H1 (cell line): Measurements from ENCODE around the gene NFASC. TPM values are rescaled to one million over a fixed set of nuclear protein-coding genes. Genes with fewer than 3 reads are reported as not detected.

Experiments used
- CTCF ChIA-PET: fragments of 300-600 bp; sonication (Branson Sonifier 250); formaldehyde crosslinking; loops from one replicate; lab custom pipeline; 2021; ENCODE audit not compliant: partially characterized antibody; lab: Charles Lee
- POLR2A ChIA-PET: fragments of 300-600 bp; sonication (Branson Sonifier 250); formaldehyde crosslinking; loops from one replicate; lab custom pipeline; 2021; ENCODE audit warnings: inconsistent platforms; ENCODE audit not compliant: partially characterized antibody; lab: Charles Lee
- DNase-seq, 2 experiments: peaks; one replicate each; pipeline versions ENCODE4 v3.0.0 to v3.0.0-alpha.2; 2010 to 2022; ENCODE audit warnings: low spot score in 2 of 2, low read depth in 1 of 2, mixed read lengths in 1 of 2
- FAIRE-seq: peaks from 2 replicates; lab custom pipeline; 2011; peaks lifted over from hg19 to GRCh38; lab: Jason Lieb, UNC
- H2AFZ ChIP-seq: 2 replicates; pipeline ENCODE4 v1.8.1; 2012; ENCODE audit warnings: low read length, inconsistent platforms
- H2AK5ac ChIP-seq: 2 replicates; pipeline ENCODE4 v1.6.1; 2013; ENCODE audit warnings: low read depth, low read length
- H2BK120ac ChIP-seq: replicated peaks from 2 replicates; pipeline ENCODE3; 2013; ENCODE audit warnings: low read depth, low read length, inconsistent platforms
- H2BK12ac ChIP-seq: 2 replicates; pipeline ENCODE4 v1.6.1; 2013; ENCODE audit warnings: low read depth, low read length
- H2BK15ac ChIP-seq: 2 replicates; pipeline ENCODE4 v1.6.1; 2013; ENCODE audit warnings: low read length
- H2BK20ac ChIP-seq: 2 replicates; pipeline ENCODE4 v1.6.1; 2013; ENCODE audit warnings: low read length
- H2BK5ac ChIP-seq: 2 replicates; pipeline ENCODE4 v1.6.1; 2013; ENCODE audit warnings: low read depth, low read length
- H3K14ac ChIP-seq: 2 replicates; pipeline ENCODE4 v1.6.1; 2013; ENCODE audit warnings: inconsistent platforms; ENCODE audit not compliant: insufficient read length
- H3K18ac ChIP-seq: 2 replicates; pipeline ENCODE4 v1.6.1; 2013; ENCODE audit warnings: low read length; ENCODE audit errors: extremely low read depth
- H3K23ac ChIP-seq: 2 replicates; pipeline ENCODE4 v1.6.1; 2013; ENCODE audit warnings: inconsistent platforms; ENCODE audit not compliant: insufficient read length
- H3K23me2 ChIP-seq: 2 replicates; pipeline ENCODE4 v1.6.1; 2013; ENCODE audit warnings: low read depth, low read length
- H3K27ac ChIP-seq: 2 replicates; pipeline ENCODE4 v1.6.1; 2011; ENCODE audit warnings: low read depth, low read length, inconsistent platforms
- H3K27me3 ChIP-seq, 4 experiments: replicated peaks in 1 of 4; 1 replicate in 1 of 4; 2 replicates in 3 of 4; pipeline versions ENCODE4 v1.6.1 to v1.8.1; 2011 to 2013; ENCODE audit warnings: low read length in 3 of 4, mild to moderate bottlenecking in 3 of 4, inconsistent platforms in 2 of 4, mixed read lengths in 2 of 4, moderate library complexity in 1 of 4; ENCODE audit not compliant: control insufficient read depth in 3 of 4, insufficient read depth in 3 of 4; ENCODE audit errors: extremely low read depth in 1 of 4
- H3K36me3 ChIP-seq, 4 experiments: 2 replicates each; pipeline versions ENCODE4 v1.6.1 to v1.8.1; 2011 to 2013; ENCODE audit warnings: mild to moderate bottlenecking in 4 of 4, low read length in 3 of 4, moderate library complexity in 2 of 4, control low read depth in 1 of 4, inconsistent platforms in 1 of 4; ENCODE audit not compliant: insufficient read depth in 4 of 4, control insufficient read depth in 2 of 4
- H3K4ac ChIP-seq: replicated peaks from 2 replicates; pipeline ENCODE3; 2013; ENCODE audit warnings: low read length, low read depth, mixed read lengths, inconsistent platforms; ENCODE audit not compliant: insufficient read length
- H3K4me1 ChIP-seq, 4 experiments: replicated peaks in 1 of 4; 1 replicate in 1 of 4; 2 replicates in 3 of 4; pipeline versions ENCODE4 v1.6.1 to v1.8.1; 2011 to 2013; ENCODE audit warnings: low read length in 3 of 4, inconsistent platforms in 2 of 4, mixed read lengths in 1 of 4; ENCODE audit not compliant: insufficient read depth in 4 of 4, control insufficient read depth in 3 of 4
- H3K4me2 ChIP-seq, 2 experiments: 2 replicates each; pipeline versions ENCODE4 v1.6.1 to v1.8.1; 2011 to 2013; ENCODE audit warnings: low read depth in 2 of 2, low read length in 2 of 2, control low read depth in 1 of 2, inconsistent platforms in 1 of 2, mild to moderate bottlenecking in 1 of 2; ENCODE audit not compliant: insufficient read depth in 1 of 2
- H3K4me3 ChIP-seq, 4 experiments: fragments of 200-600, 300-600 bp in 1 of 4; sonication (generic), shearing (Covaris generic), sonication (Bioruptor Twin) in 1 of 4; 2 replicates each; pipeline versions ENCODE4 v1.5.1 to v1.8.1; 2011 to 2016; ENCODE audit warnings: low read length in 4 of 4, low read depth in 3 of 4, control low read depth in 2 of 4, inconsistent platforms in 2 of 4, mild to moderate bottlenecking in 2 of 4, mixed read lengths in 1 of 4, moderate library complexity in 1 of 4; ENCODE audit not compliant: insufficient read depth in 2 of 4; ENCODE audit errors: extremely low read depth in 1 of 4
- H3K56ac ChIP-seq: replicated peaks from 2 replicates; pipeline ENCODE3; 2013; ENCODE audit warnings: low read depth, mild to moderate bottlenecking, mixed read lengths, low read length, inconsistent platforms; ENCODE audit not compliant: insufficient read length
- H3K79me1 ChIP-seq: 2 replicates; pipeline ENCODE4 v1.6.1; 2013; ENCODE audit warnings: low read depth, low read length, control low read depth
- H3K79me2 ChIP-seq, 2 experiments: 2 replicates each; pipeline versions ENCODE4 v1.6.1 to v1.8.1; 2012 to 2013; ENCODE audit warnings: low read length in 2 of 2, mild to moderate bottlenecking in 2 of 2, inconsistent platforms in 1 of 2; ENCODE audit not compliant: insufficient read depth in 2 of 2, control insufficient read depth in 1 of 2
- H3K9ac ChIP-seq, 4 experiments: replicated peaks in 1 of 4; 1 replicate in 1 of 4; 2 replicates in 3 of 4; pipeline versions ENCODE4 v1.6.1 to v1.8.1; 2011 to 2013; ENCODE audit warnings: low read depth in 3 of 4, low read length in 3 of 4, control low read depth in 2 of 4, mild to moderate bottlenecking in 2 of 4, moderate library complexity in 2 of 4, inconsistent platforms in 1 of 4; ENCODE audit errors: extremely low read depth in 1 of 4
- H3K9me3 ChIP-seq, 2 experiments: 2 replicates each; pipeline versions ENCODE4 v1.6.1 to v1.8.1; 2012 to 2013; ENCODE audit warnings: mild to moderate bottlenecking in 2 of 2, moderate library complexity in 2 of 2, control low read depth in 1 of 2, inconsistent platforms in 1 of 2, low read depth in 1 of 2, low read length in 1 of 2, mixed read lengths in 1 of 2; ENCODE audit not compliant: insufficient read depth in 2 of 2
- H4K20me1 ChIP-seq, 2 experiments: replicated peaks in 1 of 2; 2 replicates each; pipeline versions ENCODE3 to v1.8.1; 2011 to 2013; ENCODE audit warnings: inconsistent platforms in 2 of 2, low read length in 2 of 2, mild to moderate bottlenecking in 1 of 2; ENCODE audit not compliant: insufficient read depth in 2 of 2, control insufficient read depth in 1 of 2
- H4K5ac ChIP-seq: 2 replicates; pipeline ENCODE4 v1.6.1; 2013; ENCODE audit warnings: low read length, low read depth, mixed read lengths, inconsistent platforms; ENCODE audit not compliant: insufficient read length
- H4K8ac ChIP-seq: 2 replicates; pipeline ENCODE4 v1.8.0; 2013; ENCODE audit warnings: mild to moderate bottlenecking, moderate library complexity, low read length, inconsistent platforms; ENCODE audit not compliant: insufficient read depth; ENCODE audit errors: extremely low read depth
- H4K91ac ChIP-seq: replicated peaks from 2 replicates; pipeline ENCODE3; 2013; ENCODE audit warnings: low read length, mixed read lengths, inconsistent platforms; ENCODE audit not compliant: insufficient read length
- EGR1 ChIP-seq: IDR thresholded peaks from 2 replicates; pipeline ENCODE4 v1.6.1; 2011; ENCODE audit warnings: low read depth, low read length, borderline replicate concordance
- NRF1 ChIP-seq: IDR thresholded peaks from 2 replicates; pipeline ENCODE4 v1.6.1; 2011; ENCODE audit warnings: mild to moderate bottlenecking, low read depth, low read length, improper control_type of control experiment
- POU5F1 ChIP-seq: IDR thresholded peaks from 2 replicates; pipeline ENCODE4 v1.6.1; 2011; ENCODE audit warnings: low read depth, mild to moderate bottlenecking, low read length, moderate library complexity
- WGBS, 2 experiments: shearing (Covaris generic) in 1 of 2; methylation state at CpG; one replicate each; pipeline versions ENCODE4 v1.1.6 to v1.1.7; 2013 to 2015; ENCODE audit warnings: low lambda C conversion rate in 2 of 2, mixed read lengths in 2 of 2, inconsistent platforms in 1 of 2, low coverage in 1 of 2, missing lambda C conversion rate in 1 of 2; ENCODE audit not compliant: insufficient replicate concordance in 2 of 2, insufficient coverage in 1 of 2, insufficient read length in 1 of 2; ENCODE audit errors: extremely low coverage in 1 of 2, missing lambda C conversion rate in 1 of 2; 5-methylcytosine and 5-hydroxymethylcytosine counted together
- polyA plus RNA-seq, 7 experiments: library from polyadenylated mRNA; depleted of rRNA in 3 of 7; stranded (reverse) in 5 of 7; unstranded in 2 of 7; fragments of >200 nt in 5 of 7; fragments of 200-250 nt in 2 of 7; gene quantifications; 1 replicate in 5 of 7; 2 replicates in 1 of 7; 4 replicates in 1 of 7; pipeline versions ENCODE4 v1.2.1 to v1.2.3, GENCODE V29; 2011 to 2013; ENCODE audit warnings: missing spikeins in 2 of 7, mixed read lengths in 2 of 7
- total RNA-seq: library from RNA; stranded (reverse); fragmentation: NEBNext Ultra II Directional; extraction: Animal tissue kit (Norgen Biotek cat#: 25700); gene quantifications from 2 replicates; pipeline ENCODE4 v1.2.1, GENCODE V29; 2021
- TF ChIP-seq, protein P1 (sequence below): IDR thresholded peaks from 2 replicates; pipeline ENCODE4 v1.6.1; 2011; ENCODE audit warnings: low read length, improper control_type of control experiment

The NFASC gene
- total and polyA plus RNA-seq, 2 of the 8 experiments (the other 6 are each of a cell fraction or from before 2014, with no cell fraction given), result 5.0 to 15.2 TPM

DNA sequence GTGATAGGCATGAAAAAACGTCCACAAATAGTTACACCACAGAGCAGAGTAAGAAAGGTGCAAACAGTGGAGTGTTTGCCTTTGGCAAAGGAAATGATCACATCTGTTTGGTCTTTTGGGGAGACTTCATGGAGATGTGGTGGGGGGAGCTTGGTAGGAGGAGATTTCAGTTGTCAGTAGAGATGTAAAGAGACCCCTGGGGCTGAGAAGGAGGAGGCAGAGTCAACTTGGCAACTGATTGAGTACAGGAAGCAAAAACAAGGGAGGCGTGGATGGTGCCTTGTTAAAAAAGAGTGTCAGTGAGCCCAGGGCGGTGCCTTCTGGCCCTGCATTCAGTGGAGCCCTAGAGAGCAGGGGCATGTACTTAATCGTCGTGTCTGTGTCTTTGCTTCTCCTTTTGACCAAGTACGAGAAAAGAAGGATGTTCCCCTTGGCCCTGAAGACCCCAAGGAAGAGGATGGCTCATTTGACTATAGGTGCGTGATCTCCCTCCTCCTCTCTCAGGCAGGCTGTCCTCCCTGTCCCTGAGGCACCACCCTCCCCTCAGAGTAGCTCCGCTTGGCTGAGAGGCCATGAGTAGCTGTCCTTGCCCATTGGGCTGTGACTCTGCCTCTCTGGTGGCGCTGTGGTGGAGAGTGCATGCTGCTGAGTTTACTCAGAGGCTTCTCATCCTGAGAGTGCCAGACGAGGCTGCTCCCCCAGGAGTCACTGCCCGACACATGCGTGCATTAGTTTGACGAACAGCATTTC is 141.9 kb downstream of the NFASC start:
- no peak overlapping the region for H2BK15ac ChIP-seq
- POLR2A ChIA-PET, result no interaction called here
- no peak overlapping the region for H2AFZ ChIP-seq
- TF ChIP-seq POU5F1 (no peak), NRF1 (no peak), EGR1 (no peak)
- TF ChIP-seq, protein P1, sequence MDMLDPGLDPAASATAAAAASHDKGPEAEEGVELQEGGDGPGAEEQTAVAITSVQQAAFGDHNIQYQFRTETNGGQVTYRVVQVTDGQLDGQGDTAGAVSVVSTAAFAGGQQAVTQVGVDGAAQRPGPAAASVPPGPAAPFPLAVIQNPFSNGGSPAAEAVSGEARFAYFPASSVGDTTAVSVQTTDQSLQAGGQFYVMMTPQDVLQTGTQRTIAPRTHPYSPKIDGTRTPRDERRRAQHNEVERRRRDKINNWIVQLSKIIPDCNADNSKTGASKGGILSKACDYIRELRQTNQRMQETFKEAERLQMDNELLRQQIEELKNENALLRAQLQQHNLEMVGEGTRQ, result no peak

More for the DNA sequence above, 141.9 kb downstream of the NFASC start:
- no peak overlapping the region for H4K91ac ChIP-seq
- H3K18ac ChIP-seq, result peak overlapping the region; percentile 29; the same call in 1 of the 2 replicates
- no peak overlapping the region for H3K4me2 ChIP-seq
- no peak overlapping the region for H3K4ac ChIP-seq
- FAIRE-seq (no peak), DNase-seq (no peak)
- peak overlapping the region; percentile 46 for H2BK12ac ChIP-seq
- 0 out of 2 replicates have a peak, but pooled peaks cover 2% of the 10 kb centered on the region for H3K79me1 ChIP-seq
- CTCF ChIA-PET, result interaction anchor here (0.9 to 33.2 kb wide), 5 partner anchors 16 to 53 kb away, joined by 3 to 531 read pairs (median 33); no protein-coding TSS in a partner anchor
- 0 out of 2 replicates have a peak overlapping the region, but pooled peaks have one; percentile 63 for H2BK5ac ChIP-seq
- no peaks in the 10 kb centered on the region for H4K20me1 ChIP-seq
- H3K27ac ChIP-seq, result no peak overlapping the region
- no peaks in the 10 kb centered on the region for H3K23me2 ChIP-seq
- H3K36me3 ChIP-seq, result no peaks in the 10 kb centered on the region
- 70% methylated on average over 12 of the region's 13 CpGs; no CpG with 5 or more reads in 1 of the 2 experiments for WGBS, 2 experiments
- no peak overlapping the region for H3K14ac ChIP-seq
- H2AK5ac ChIP-seq, result no peak overlapping the region; the same call in 1 of the 2 replicates
- H2BK120ac ChIP-seq, result no peak overlapping the region
- no peak overlapping the region for H3K9ac ChIP-seq
- H3K9me3 ChIP-seq, result no peaks in the 10 kb centered on the region
- no peak overlapping the region for H3K23ac ChIP-seq
- H3K79me2 ChIP-seq, result no peaks in the 10 kb centered on the region
- 0 out of 2 replicates have a peak overlapping the region, but pooled peaks have one; percentile 10 for H2BK20ac ChIP-seq
- H3K4me3 ChIP-seq, result no peak overlapping the region
- peaks cover 0 to 21% (median 7%) of the 10 kb centered on the region in 4 experiments; a peak in 5 of 7 replicates for H3K4me1 ChIP-seq
- no peaks in the 10 kb centered on the region for H3K27me3 ChIP-seq
- H4K5ac ChIP-seq, result no peak overlapping the region
- no peak overlapping the region for H3K56ac ChIP-seq
- no peak overlapping the region for H4K8ac ChIP-seq
